ENCODE data around the gene CLEC4F.

GRCh38 chr2:70808983-70809958 lies 11.1 kb downstream of the CLEC4F start:
- no peak for TF ChIP-seq IRF4 (IDR thresholded peaks at IDR 0.05; ENCODE audit: low read depth, low read length)
- no peak for TF ChIP-seq CUX1 (IDR thresholded peaks at IDR 0.05; ENCODE audit: insufficient replicate concordance, low read depth, low read length)
